IMR-90 (cell line): ENCODE data around the gene WASL. TPM values are rescaled to one million over a fixed set of nuclear protein-coding genes. Genes with fewer than 3 reads are reported as not detected.

Experiments
- ATAC-seq: fragments of 200-7000 bp; cut with Tn5 transposase; 2 replicates; pipeline ENCODE4 v1.9.1; 2020; ENCODE audit warnings: low read depth, mild to moderate bottlenecking, moderate library complexity
- BruUV-seq: library from RNA; stranded (reverse); fragments of 400-500 nt; replicated peaks from 2 replicates; lab custom pipeline; 2021; lab: Mats Ljungman, UMichigan
- CTCF ChIA-PET: fragments of 300-600 bp; formaldehyde crosslinking; extraction: SDS; loops from one replicate; lab custom pipeline; 2021; ENCODE audit warnings: antibody characterized with exemption; lab: Yijun Ruan, JAX
- POLR2A ChIA-PET: fragments of 300-600 bp; sonication (Branson Sonifier 250); formaldehyde crosslinking; loops from one replicate; lab custom pipeline; 2022; ENCODE audit warnings: antibody characterized with exemption; ENCODE audit not compliant: unreplicated experiment; lab: Charles Lee
- DNase-seq: peaks from one replicate; pipeline ENCODE4 v3.0.0; 2013
- H2AFZ ChIP-seq: replicated peaks from 2 replicates; pipeline ENCODE3; 2013; ENCODE audit warnings: low read length, mild to moderate bottlenecking; ENCODE audit not compliant: poor library complexity
- H2AK5ac ChIP-seq: 2 replicates; pipeline ENCODE4 v1.6.1; 2013; ENCODE audit warnings: low read depth, low read length, inconsistent platforms
- H2AK9ac ChIP-seq: replicated peaks from 2 replicates; pipeline ENCODE3; 2013; ENCODE audit warnings: mild to moderate bottlenecking, low read depth, low read length, moderate library complexity; ENCODE audit not compliant: poor library complexity
- H2BK120ac ChIP-seq: 2 replicates; pipeline ENCODE4 v1.6.1; 2013; ENCODE audit warnings: low read depth, low read length, inconsistent platforms
- H2BK15ac ChIP-seq: 3 replicates; pipeline ENCODE4 v1.6.1; 2013; ENCODE audit warnings: low read depth, low read length, inconsistent platforms
- H2BK20ac ChIP-seq: 2 replicates; pipeline ENCODE4 v1.6.1; 2013; ENCODE audit warnings: low read depth, mild to moderate bottlenecking, inconsistent platforms, low read length, moderate library complexity
- H2BK5ac ChIP-seq: 2 replicates; pipeline ENCODE4 v1.6.1; 2013; ENCODE audit warnings: mild to moderate bottlenecking, low read depth, low read length, inconsistent platforms; ENCODE audit not compliant: poor library complexity, severe bottlenecking
- H3K14ac ChIP-seq: replicated peaks from 2 replicates; pipeline ENCODE4 v1.6.1; 2013; ENCODE audit warnings: low read depth, low read length, inconsistent platforms
- H3K18ac ChIP-seq: 2 replicates; pipeline ENCODE4 v1.6.1; 2013; ENCODE audit warnings: low read depth, low read length, control low read depth
- H3K23ac ChIP-seq: 2 replicates; pipeline ENCODE4 v1.6.1; 2013; ENCODE audit warnings: low read depth, low read length, inconsistent platforms
- H3K27ac ChIP-seq: 2 replicates; pipeline ENCODE4 v1.5.1; 2013; ENCODE audit warnings: mild to moderate bottlenecking, control low read depth, low read length; ENCODE audit not compliant: insufficient read depth
- H3K27me3 ChIP-seq: 2 replicates; pipeline ENCODE4 v1.6.1; 2013; ENCODE audit warnings: low read length; ENCODE audit not compliant: control insufficient read depth, insufficient read depth
- H3K36me3 ChIP-seq: 2 replicates; pipeline ENCODE4 v1.6.1; 2013; ENCODE audit warnings: low read length, mixed read lengths; ENCODE audit not compliant: control insufficient read depth, insufficient read depth
- H3K4ac ChIP-seq: 2 replicates; pipeline ENCODE4 v1.6.1; 2013; ENCODE audit warnings: low read depth, low read length, inconsistent platforms
- H3K4me1 ChIP-seq: 2 replicates; pipeline ENCODE4 v1.6.1; 2013; ENCODE audit warnings: low read length, mixed read lengths; ENCODE audit not compliant: control insufficient read depth, insufficient read depth
- H3K4me2 ChIP-seq: 2 replicates; pipeline ENCODE4 v1.6.1; 2013; ENCODE audit warnings: low read depth, mild to moderate bottlenecking, control low read depth, low read length, moderate library complexity
- H3K4me3 ChIP-seq: 2 replicates; pipeline ENCODE4 v1.5.1; 2013; ENCODE audit warnings: low read depth, mild to moderate bottlenecking, control low read depth, low read length, moderate library complexity; ENCODE audit not compliant: insufficient read depth
- H3K56ac ChIP-seq: 2 replicates; pipeline ENCODE4 v1.6.1; 2013; ENCODE audit warnings: low read length, inconsistent platforms; ENCODE audit not compliant: insufficient read depth; ENCODE audit errors: extremely low read depth
- H3K79me1 ChIP-seq, 2 experiments: 2 replicates each; pipeline ENCODE4 v1.6.1; 2013; ENCODE audit warnings: low read length in 2 of 2, inconsistent platforms in 1 of 2, low read depth in 1 of 2
- H3K9ac ChIP-seq: 2 replicates; pipeline ENCODE4 v1.6.1; 2013; ENCODE audit warnings: low read depth, low read length, control low read depth
- H3K9me1 ChIP-seq: 2 replicates; pipeline ENCODE4 v1.6.1; 2013; ENCODE audit warnings: low read length, inconsistent platforms; ENCODE audit not compliant: insufficient read depth
- H3K9me3 ChIP-seq: 2 replicates; pipeline ENCODE4 v1.6.1; 2013; ENCODE audit warnings: low read length; ENCODE audit not compliant: control insufficient read depth, insufficient read depth
- H4K20me1 ChIP-seq: 2 replicates; pipeline ENCODE4 v1.6.1; 2013; ENCODE audit warnings: low read length, inconsistent platforms; ENCODE audit not compliant: insufficient read depth
- H4K5ac ChIP-seq: 2 replicates; pipeline ENCODE4 v1.6.1; 2013; ENCODE audit warnings: mild to moderate bottlenecking, low read depth, low read length, control low read depth
- H4K8ac ChIP-seq, 2 experiments: 2 replicates each; pipeline ENCODE4 v1.6.1; 2013; ENCODE audit warnings: low read depth in 2 of 2, low read length in 2 of 2, control low read depth in 1 of 2, inconsistent platforms in 1 of 2
- H4K91ac ChIP-seq: 2 replicates; pipeline ENCODE4 v1.6.1; 2013; ENCODE audit warnings: low read depth, low read length, inconsistent platforms; ENCODE audit not compliant: insufficient read depth
- ELK1 ChIP-seq: fragments of 150-350 bp; IDR thresholded peaks from 2 replicates; pipeline ENCODE4 v1.6.1; 2016; ENCODE audit warnings: low read depth, mild to moderate bottlenecking, low read length, moderate library complexity, borderline replicate concordance
- MAFK ChIP-seq: IDR thresholded peaks from 2 replicates; pipeline ENCODE4 v1.6.1; 2012; ENCODE audit warnings: low read depth, low read length, improper control_type of control experiment
- MAZ ChIP-seq: IDR thresholded peaks from 2 replicates; pipeline ENCODE4 v1.6.1; 2012; ENCODE audit warnings: low read depth, mild to moderate bottlenecking, low read length, improper control_type of control experiment, moderate library complexity, borderline replicate concordance
- MXI1 ChIP-seq: IDR thresholded peaks from 2 replicates; pipeline ENCODE4 v1.6.1; 2012; ENCODE audit warnings: low read depth, mild to moderate bottlenecking, low read length, moderate library complexity, borderline replicate concordance
- NFE2L2 ChIP-seq: fragments of 150-350 bp; IDR thresholded peaks from 2 replicates; pipeline ENCODE4 v1.6.1; 2016; ENCODE audit warnings: low read depth, mild to moderate bottlenecking, low read length
- SMC3 ChIP-seq: fragments of 150-350 bp; IDR thresholded peaks from 2 replicates; pipeline ENCODE4 v1.6.1; 2016; ENCODE audit warnings: low read depth, mild to moderate bottlenecking, antibody characterized with exemption, low read length, moderate library complexity
- whole genome bisulfite sequencing, 2 experiments: methylation state at CpG; one replicate each; pipeline versions ENCODE4 v1.1.5 to v1.1.7; 2013; ENCODE audit warnings: missing lambda C conversion rate in 2 of 2; ENCODE audit not compliant: insufficient read length in 1 of 2; ENCODE audit errors: extremely low coverage in 2 of 2; 5-methylcytosine and 5-hydroxymethylcytosine counted together
- dilution Hi-C: fragments of 300-500 bp; cut with HindIII; formaldehyde crosslinking; loops from one replicate; pipeline ENCODE4 v1.14.3; 2018; ENCODE audit warnings: low sequenced_read_pairs; ENCODE audit not compliant: unreplicated experiment
- in situ Hi-C: fragments of 300-500 bp; cut with MboI; formaldehyde crosslinking; loops from 3 replicates; pipeline ENCODE4 v1.14.3; 2019; ENCODE audit warnings: low sequenced_read_pairs, inconsistent platforms, mixed read lengths
- intact Hi-C: fragments of 100-400 bp; cut with micrococcal nuclease; formaldehyde crosslinking; loops from 2 replicates; pipeline ENCODE4 v1.10.0; 2022
- polyA plus RNA-seq, 3 experiments: library from polyadenylated mRNA; depleted of rRNA; stranded (reverse); fragments of >200 nt; gene quantifications; 2 replicates each; pipeline ENCODE4 v1.2.3, GENCODE V29; 2012; ENCODE audit warnings: low replicate concordance in 1 of 3
- total RNA-seq: library from RNA; depleted of rRNA; stranded (reverse); fragments of >200 nt; gene quantifications from 2 replicates; pipeline ENCODE4 v1.2.3, GENCODE V29; 2012

WASL gene
- total and polyA plus RNA-seq, 2 of the 4 experiments (the other 2 are of a cell fraction): 2.3 to 7.9 TPM

DNA sequence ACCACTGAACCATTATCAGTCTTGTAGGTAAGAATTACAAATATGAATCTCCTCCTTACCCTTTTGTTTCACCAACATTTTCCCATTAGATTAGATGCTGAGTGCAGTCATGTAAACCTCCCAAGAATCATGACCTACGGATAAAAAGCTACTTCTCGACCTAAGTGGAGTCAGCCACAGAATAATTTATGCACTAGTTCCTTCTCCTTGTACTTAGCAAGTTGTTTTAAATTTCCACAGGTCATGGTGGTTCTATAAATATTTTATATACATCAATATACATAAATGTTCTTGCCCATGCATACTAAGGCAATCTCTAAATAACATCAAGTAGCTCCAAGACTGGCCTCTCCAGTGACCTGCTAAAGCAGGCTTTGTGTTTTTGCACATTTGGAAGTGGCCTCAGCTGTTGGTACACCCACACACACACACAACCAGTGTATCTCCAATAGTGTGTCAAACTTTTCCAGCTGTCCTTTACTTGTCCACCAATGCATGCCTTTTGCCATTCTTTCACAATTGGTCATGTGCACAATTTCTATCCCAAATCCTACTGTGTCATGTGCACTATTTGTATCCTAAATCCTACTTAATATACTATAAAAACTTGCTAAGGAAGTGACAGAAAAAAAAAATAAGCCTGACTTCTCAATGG is 71.6 kb downstream of the WASL start:
- no peak overlapping the region for H2BK15ac ChIP-seq

More for the DNA sequence above, 71.6 kb downstream of the WASL start:
- H3K4me2 ChIP-seq: no peak overlapping the region
- DNase-seq (no peak), ATAC-seq (no peak)
- H2AK5ac ChIP-seq: no peak overlapping the region
- H2AK9ac ChIP-seq: no peak overlapping the region
- H2AFZ ChIP-seq: no peak overlapping the region
- H4K5ac ChIP-seq: no peak overlapping the region
- no peak overlapping the region for H4K8ac ChIP-seq
- TF ChIP-seq NFE2L2 (no peak), MAFK (no peak), ELK1 (no peak), SMC3 (no peak), MXI1 (no peak), MAZ (no peak)
- H2BK5ac ChIP-seq: no peak overlapping the region
- H3K79me1 ChIP-seq: no peaks in the 10 kb centered on the region
- H3K18ac ChIP-seq: no peak overlapping the region
- H3K4me1 ChIP-seq: peaks cover 7% of the 10 kb centered on the region; the same call in 1 of the 2 replicates
- H4K91ac ChIP-seq: no peak overlapping the region
- no peaks in the 10 kb centered on the region for H4K20me1 ChIP-seq
- no peaks in the 10 kb centered on the region; the same call in 1 of the 2 replicates for H3K9me1 ChIP-seq
- no peak overlapping the region for H3K9ac ChIP-seq
- BruUV-seq: no TSS peak
- H3K4me3 ChIP-seq: no peak overlapping the region
- H2BK20ac ChIP-seq: no peak overlapping the region
- H3K56ac ChIP-seq: no peak overlapping the region
- dilution Hi-C loops (no loop called here), intact Hi-C loops (no loop called here), in situ Hi-C loops (no loop called here)
- H3K27ac ChIP-seq: no peak overlapping the region
- POLR2A ChIA-PET: no interaction called here
- peaks cover 4% of the 10 kb centered on the region for H3K36me3 ChIP-seq
- no peak overlapping the region for H3K4ac ChIP-seq
- no peaks in the 10 kb centered on the region for H3K27me3 ChIP-seq
- CTCF ChIA-PET: interaction anchor here (0.7 to 0.8 kb wide), 2 partner anchors 38 to 68 kb away, joined by 3 read pairs; no protein-coding TSS in a partner anchor
- H2BK120ac ChIP-seq: no peak overlapping the region
- H3K23ac ChIP-seq: no peak overlapping the region
- H3K9me3 ChIP-seq: no peaks in the 10 kb centered on the region
- no peak overlapping the region for H3K14ac ChIP-seq
- WGBS, 2 experiments: no CpG with 5 or more reads among the region's 2 CpGs
